ENCODE measurements around the gene ABT1. TPM values are rescaled to one million over a fixed set of nuclear protein-coding genes. Genes with fewer than 3 reads are reported as not detected.

The ABT1 gene
- total RNA-seq (2022; extraction: Qiagen RNA extraction): 12.7 to 14.6 TPM (median 14.1 TPM) in 5 replicates

DNA sequence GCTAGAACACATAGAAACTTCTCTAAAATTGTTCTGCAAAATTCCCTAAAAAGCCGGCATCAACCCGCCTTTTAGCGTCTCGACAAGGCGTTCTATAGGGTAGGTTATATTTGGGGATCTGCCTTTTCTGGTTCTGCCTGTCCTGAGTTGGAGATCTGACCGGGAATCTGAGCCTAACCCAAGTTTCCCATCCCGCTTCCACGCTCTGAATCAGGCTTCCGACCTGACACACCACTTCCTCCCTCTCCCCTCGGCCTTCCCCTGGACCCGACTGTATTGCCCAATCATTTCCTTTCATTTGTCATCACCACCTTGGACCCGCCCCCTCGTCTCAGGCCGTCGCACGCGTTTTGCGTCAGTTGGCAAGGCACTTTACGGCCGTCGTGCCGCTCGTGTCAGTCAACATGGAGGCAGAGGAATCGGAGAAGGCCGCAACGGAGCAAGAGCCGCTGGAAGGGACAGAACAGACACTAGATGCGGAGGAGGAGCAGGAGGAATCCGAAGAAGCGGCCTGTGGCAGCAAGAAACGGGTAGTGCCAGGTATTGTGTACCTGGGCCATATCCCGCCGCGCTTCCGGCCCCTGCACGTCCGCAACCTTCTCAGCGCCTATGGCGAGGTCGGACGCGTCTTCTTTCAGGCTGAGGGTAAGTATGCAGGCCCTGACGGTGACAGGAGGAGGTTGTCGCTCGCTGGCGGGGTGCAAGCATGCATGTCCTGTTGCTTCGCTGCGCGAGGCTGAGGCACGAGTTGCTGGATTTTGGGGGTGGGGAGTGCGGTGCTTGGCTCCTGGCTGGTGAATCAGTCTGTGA, at the start of gene ABT1:
ABT1 (plus strand) TSS at position 375 of the 810 bp plus-strand sequence; CDS start at position 405, 30 bp downstream.

Other genes starting within 250 kb of the ABT1 start
- 2.8 to 4.3 TPM (median 3.5 TPM) in 5 replicates for gene BTN3A2, start 231.8 kb upstream of the ABT1 start, total RNA-seq (2022; extraction: Qiagen RNA extraction)
- gene BTN2A2, start 213.8 kb upstream of the ABT1 start, total RNA-seq (2022; extraction: Qiagen RNA extraction): 5.5 to 6.7 TPM (median 6.0 TPM) in 5 replicates
- gene BTN3A1, start 194.7 kb upstream of the ABT1 start, total RNA-seq (2022; extraction: Qiagen RNA extraction): 2.0 to 3.2 TPM (median 2.5 TPM) in 5 replicates
- gene BTN3A3, start 156.4 kb upstream of the ABT1 start, total RNA-seq (2022; extraction: Qiagen RNA extraction): 0.39 to 1.0 TPM (median 0.63 TPM) in 5 replicates
- gene BTN2A1, start 139.0 kb upstream of the ABT1 start, total RNA-seq (2022; extraction: Qiagen RNA extraction): 16.0 to 28.0 TPM (median 20.9 TPM) in 5 replicates
- gene BTN1A1, start 96.7 kb upstream of the ABT1 start, total RNA-seq (2022; extraction: Qiagen RNA extraction): not detected in 5 replicates
- gene HMGN4, start 58.6 kb upstream of the ABT1 start, total RNA-seq (2022; extraction: Qiagen RNA extraction): 61.3 to 91.7 TPM (median 78.5 TPM) in 5 replicates
- gene ZNF322, start 62.8 kb downstream of the ABT1 start, total RNA-seq (2022; extraction: Qiagen RNA extraction): 4.9 to 6.9 TPM (median 5.5 TPM) in 5 replicates